Karpas-422 (cell line): ENCODE measurements around the gene SRMS. TPM values are rescaled to one million over a fixed set of nuclear protein-coding genes. Genes with fewer than 3 reads are reported as not detected.
"Not testable (repeated sequence)": the region's sequence is repeated elsewhere in the genome, so short reads cannot be mapped to it uniquely, and the experiment has no call there.

ENCODE experiments used
- DNase-seq: peaks from one replicate; pipeline ENCODE4 v3.0.0-alpha.2; 2015
- H2AFZ ChIP-seq: fragments of 200-600 bp; sonication (generic); 2 replicates; pipeline ENCODE4 v1.6.1; 2014; ENCODE audit warnings: antibody characterized with exemption, low read length, mixed read lengths
- H3K27ac ChIP-seq: fragments of 200-600 bp; sonication (generic); 2 replicates; pipeline ENCODE4 v1.5.1; 2014; ENCODE audit warnings: mild to moderate bottlenecking, low read length, moderate library complexity
- H3K27me3 ChIP-seq: fragments of 200-600 bp; sonication (generic); 2 replicates; pipeline ENCODE4 v1.6.1; 2014; ENCODE audit warnings: low read length, mixed read lengths
- H3K36me3 ChIP-seq: fragments of 200-600 bp; sonication (generic); 2 replicates; pipeline ENCODE4 v1.6.1; 2014; ENCODE audit warnings: low read length, mixed read lengths; ENCODE audit not compliant: insufficient read depth
- H3K4me1 ChIP-seq: fragments of 200-600 bp; sonication (generic); 2 replicates; pipeline ENCODE4 v1.6.1; 2014; ENCODE audit warnings: mild to moderate bottlenecking, low read length, mixed read lengths
- H3K4me2 ChIP-seq: fragments of 200-600 bp; sonication (generic); 2 replicates; pipeline ENCODE4 v1.6.1; 2014; ENCODE audit warnings: low read length, low read depth, mild to moderate bottlenecking; ENCODE audit not compliant: poor library complexity, severe bottlenecking
- H3K4me3 ChIP-seq: fragments of 200-600 bp; sonication (generic); 2 replicates; pipeline ENCODE4 v1.5.1; 2014; ENCODE audit warnings: mild to moderate bottlenecking, antibody characterized with exemption, low read length, mixed read lengths
- H3K79me2 ChIP-seq: fragments of 200-600 bp; sonication (generic); 2 replicates; pipeline ENCODE4 v1.6.1; 2014; ENCODE audit warnings: mild to moderate bottlenecking, low read length, mixed read lengths
- H3K9ac ChIP-seq: fragments of 200-600 bp; sonication (generic); 2 replicates; pipeline ENCODE4 v1.6.0; 2014; ENCODE audit warnings: low read length
- H3K9me2 ChIP-seq: fragments of 200-600 bp; sonication (generic), shearing (Covaris generic); replicated peaks from 2 replicates; pipeline ENCODE4 v1.6.0; 2014; ENCODE audit warnings: mild to moderate bottlenecking, low read length, moderate library complexity; ENCODE audit not compliant: insufficient read depth
- H3K9me3 ChIP-seq: fragments of 300-700, 200-600 bp; sonication (generic); 2 replicates; pipeline ENCODE4 v1.6.1; 2014; ENCODE audit warnings: low read length, mixed read lengths
- H4K20me1 ChIP-seq: fragments of 200-600 bp; sonication (generic); 2 replicates; pipeline ENCODE4 v1.6.1; 2014; ENCODE audit warnings: mild to moderate bottlenecking, antibody characterized with exemption, low read length, low read depth; ENCODE audit not compliant: insufficient read depth
- total RNA-seq: library from RNA; depleted of rRNA; stranded (reverse); fragments of >200 nt; shearing (Covaris generic); gene quantifications from 2 replicates; pipeline ENCODE4 v1.2.3, GENCODE V29; 2014; ENCODE audit warnings: low replicate concordance

SRMS gene
- total RNA-seq, 1 experiment from 2014 or later: not detected

DNA sequence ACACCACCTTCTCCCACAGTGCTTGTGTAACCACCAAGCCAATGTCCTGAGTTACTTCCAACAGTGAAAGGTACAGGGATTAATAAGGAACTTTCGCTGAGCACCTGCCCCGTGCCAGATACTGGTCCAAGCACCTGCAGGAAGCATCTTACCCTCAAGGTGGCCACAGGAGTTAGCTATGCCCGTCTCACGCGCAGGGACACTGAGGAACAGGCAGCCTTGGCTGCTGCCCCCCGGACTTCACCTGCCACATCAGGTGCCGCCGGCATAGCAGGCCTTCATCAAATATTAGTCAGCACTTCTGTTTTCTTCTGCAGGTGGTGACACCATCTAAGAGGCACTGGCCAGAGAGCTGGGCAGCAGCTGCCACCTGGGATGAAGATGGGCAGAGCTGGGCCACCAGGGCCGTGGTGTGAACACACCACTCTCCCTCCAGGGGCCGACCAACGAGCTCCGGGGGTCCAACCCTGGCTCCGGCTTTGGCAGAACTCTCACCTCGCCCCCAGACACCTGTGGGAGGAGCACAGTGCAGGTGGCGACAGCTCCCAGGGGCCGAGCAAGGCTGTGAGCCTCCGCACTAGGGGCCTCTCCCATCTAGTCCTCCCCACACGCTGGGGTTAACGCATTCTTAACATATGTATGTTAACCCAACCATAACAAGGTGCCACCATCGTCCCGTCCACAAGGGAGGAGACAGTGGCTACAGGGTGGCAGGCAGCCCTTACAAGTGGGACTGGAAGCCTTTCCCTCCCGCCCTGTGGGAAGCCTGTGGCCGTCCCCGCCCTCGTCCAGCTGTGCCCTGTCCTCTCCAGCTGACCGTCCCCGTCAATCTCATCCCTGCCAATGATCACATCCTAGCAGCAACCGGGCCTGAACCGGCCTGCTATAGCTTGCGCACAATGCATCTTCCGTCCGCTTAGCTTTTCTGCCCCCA is 29.9 kb downstream of the SRMS start:
- H3K27me3 ChIP-seq: no peaks in the 10 kb centered on the region
- no peak overlapping the region for H3K27ac ChIP-seq
- H3K36me3 ChIP-seq: no peaks in the 10 kb centered on the region
- H3K4me1 ChIP-seq: peaks cover 13% of the 10 kb centered on the region
- no peak for DNase-seq
- no peaks in the 10 kb centered on the region for H4K20me1 ChIP-seq
- no peak overlapping the region for H2AFZ ChIP-seq
- no peaks in the 10 kb centered on the region for H3K9me2 ChIP-seq
- H3K4me3 ChIP-seq: no peak overlapping the region
- H3K9ac ChIP-seq: no peak overlapping the region
- H3K79me2 ChIP-seq: no peaks in the 10 kb centered on the region
- no peaks in the 10 kb centered on the region for H3K9me3 ChIP-seq
- H3K4me2 ChIP-seq: no peak overlapping the region

DNA sequence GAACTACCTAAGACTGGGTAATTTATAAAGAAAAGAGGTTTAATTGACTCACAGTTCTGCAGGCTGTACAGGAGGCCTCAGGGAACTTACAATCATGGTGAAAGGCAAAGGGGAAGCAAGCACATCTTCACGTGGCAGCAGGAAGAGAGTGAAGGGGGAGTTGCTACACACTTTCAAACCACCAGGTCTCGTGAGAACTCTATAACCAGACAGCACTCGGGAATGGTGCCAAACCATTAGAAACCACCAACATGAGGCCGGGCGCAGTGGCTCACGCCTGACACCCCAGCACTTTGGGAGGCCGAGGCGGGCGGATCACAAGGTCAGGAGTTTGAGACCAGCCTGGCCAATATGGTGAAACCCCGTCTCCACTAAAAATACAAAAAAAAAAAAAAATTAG is 33.0 kb downstream of the SRMS start:
- not testable (repeated sequence) for H3K9ac ChIP-seq, H3K4me1 ChIP-seq, H3K36me3 ChIP-seq, H4K20me1 ChIP-seq, H3K9me3 ChIP-seq, H3K9me2 ChIP-seq, H2AFZ ChIP-seq, H3K4me3 ChIP-seq, H3K4me2 ChIP-seq, H3K27ac ChIP-seq, H3K79me2 ChIP-seq, H3K27me3 ChIP-seq, DNase-seq

DNA sequence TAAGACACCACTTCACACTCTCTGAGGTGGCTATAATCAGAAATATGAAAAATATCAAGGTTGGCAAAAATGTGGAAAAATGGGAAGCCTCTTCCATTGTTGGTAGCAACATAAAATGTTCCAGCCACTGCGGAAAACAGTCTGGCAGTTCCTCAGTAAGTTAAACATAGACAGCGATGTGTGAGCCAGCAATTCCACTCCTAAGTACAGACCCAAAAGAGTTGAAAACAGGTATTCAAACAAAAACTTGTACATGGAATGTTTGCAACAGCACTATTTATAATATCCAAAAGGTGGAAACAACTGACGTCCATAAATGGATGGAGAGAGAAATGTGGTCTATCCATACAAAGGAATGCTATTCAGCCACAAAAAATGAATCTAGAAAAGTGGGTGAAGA is 34.3 kb downstream of the SRMS start:
- no peak overlapping the region for H3K4me2 ChIP-seq
- no peaks in the 10 kb centered on the region for H3K9me3 ChIP-seq
- no peaks in the 10 kb centered on the region for H3K79me2 ChIP-seq
- H3K36me3 ChIP-seq: no peaks in the 10 kb centered on the region
- H3K9ac ChIP-seq: no peak overlapping the region
- H3K9me2 ChIP-seq: no peaks in the 10 kb centered on the region
- H3K27me3 ChIP-seq: no peaks in the 10 kb centered on the region
- H2AFZ ChIP-seq: no peak overlapping the region
- no peak overlapping the region for H3K27ac ChIP-seq
- DNase-seq: no peak
- no peak overlapping the region for H3K4me3 ChIP-seq
- H3K4me1 ChIP-seq: peaks cover 8% of the 10 kb centered on the region
- no peaks in the 10 kb centered on the region for H4K20me1 ChIP-seq

DNA sequence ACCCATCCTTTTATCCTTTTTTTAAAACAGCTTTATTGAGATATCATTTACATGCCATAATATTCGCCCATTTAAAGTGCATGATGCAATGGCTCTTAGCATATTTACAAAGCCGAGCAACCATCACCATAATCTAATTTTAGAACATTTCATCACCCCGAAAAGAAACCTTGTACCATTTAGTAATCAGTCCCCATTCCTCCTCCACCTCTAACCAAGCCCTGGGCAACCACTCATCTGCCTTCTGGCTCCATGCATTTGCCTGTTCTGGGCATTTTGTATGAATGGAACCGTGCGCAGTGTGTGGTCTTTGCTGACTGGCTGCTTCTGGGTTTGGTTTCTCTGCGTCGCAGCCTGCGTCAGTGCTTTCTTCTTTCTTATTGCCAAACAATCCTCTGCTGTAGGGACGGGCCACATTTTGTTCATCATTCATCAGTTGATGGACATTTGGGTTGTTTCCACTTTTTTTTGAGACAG is 38.4 kb downstream of the SRMS start:
- peaks cover 8% of the 10 kb centered on the region for H3K4me1 ChIP-seq
- H3K27me3 ChIP-seq: no peaks in the 10 kb centered on the region
- H3K79me2 ChIP-seq: no peaks in the 10 kb centered on the region
- H4K20me1 ChIP-seq: no peaks in the 10 kb centered on the region
- H3K36me3 ChIP-seq: no peaks in the 10 kb centered on the region
- H3K9me2 ChIP-seq: no peaks in the 10 kb centered on the region
- DNase-seq: no peak
- H3K27ac ChIP-seq: no peak overlapping the region
- H3K9ac ChIP-seq: no peak overlapping the region
- H2AFZ ChIP-seq: no peak overlapping the region
- no peak overlapping the region for H3K4me2 ChIP-seq
- H3K9me3 ChIP-seq: no peaks in the 10 kb centered on the region
- H3K4me3 ChIP-seq: no peak overlapping the region

DNA sequence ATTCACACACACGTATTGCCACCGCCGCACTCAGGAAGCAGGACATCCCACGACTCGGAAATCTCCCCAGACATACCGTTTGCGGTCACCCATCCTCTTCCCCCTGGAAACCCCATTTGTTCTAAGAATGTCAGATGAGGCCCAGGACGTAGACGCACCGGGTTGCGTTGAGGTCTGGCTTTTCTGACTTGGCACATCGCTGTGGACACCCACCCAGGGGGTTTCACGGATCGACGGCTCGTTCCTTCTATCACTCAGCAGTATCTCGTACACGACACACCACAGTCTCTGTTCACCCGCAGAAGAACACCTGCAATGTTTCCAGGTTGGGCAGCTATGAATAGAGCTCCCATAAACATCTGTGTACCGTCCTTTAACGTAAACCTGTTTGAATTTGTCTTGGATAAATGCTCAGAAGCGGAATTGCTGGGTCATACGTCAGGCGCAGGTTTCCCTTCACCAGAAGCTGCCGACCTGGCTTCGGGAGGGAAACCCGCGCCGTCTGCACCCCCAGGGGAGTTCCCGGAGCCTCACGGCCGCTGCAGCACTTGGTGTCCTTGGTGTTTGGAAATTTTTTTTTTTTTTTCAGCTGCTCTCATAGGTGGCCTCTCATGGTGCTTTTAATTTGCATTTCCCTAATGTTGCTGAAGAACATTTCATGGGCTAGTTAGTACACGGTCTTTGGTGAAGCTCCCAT is 39.3 kb downstream of the SRMS start:
- H3K27me3 ChIP-seq: no peaks in the 10 kb centered on the region

DNA sequence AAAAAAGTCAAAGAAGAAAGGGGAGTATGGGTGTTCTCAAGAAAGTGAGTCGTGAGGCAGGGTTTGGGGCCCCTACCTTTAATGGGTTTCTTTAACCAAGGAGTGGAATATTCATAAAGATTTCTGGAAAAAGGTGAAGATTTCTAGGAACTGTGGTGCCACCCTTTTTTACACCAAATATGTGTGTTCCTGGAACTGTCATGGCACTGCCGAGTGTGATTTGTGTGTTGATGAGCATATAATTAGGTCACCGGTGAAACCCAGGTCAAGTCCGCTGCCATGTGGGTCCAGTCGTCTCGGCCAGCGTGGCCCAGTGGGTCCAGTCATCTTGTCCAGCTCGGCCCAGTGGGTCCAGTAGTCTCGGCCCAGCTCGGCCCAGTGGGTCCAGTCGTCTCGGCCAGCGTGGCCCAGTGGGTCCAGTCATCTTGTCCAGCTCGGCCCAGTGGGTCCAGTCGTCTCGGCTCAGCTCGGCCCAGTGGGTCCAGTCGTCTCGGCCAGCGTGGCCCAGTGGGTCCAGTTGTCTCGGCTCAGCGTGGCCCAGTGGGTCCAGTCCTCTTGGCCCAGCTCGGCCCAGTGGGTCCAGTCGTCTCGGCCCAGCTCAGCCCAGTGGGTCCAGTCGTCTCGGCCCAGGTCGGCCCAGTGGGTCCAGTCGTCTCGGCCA is 40.3 kb downstream of the SRMS start:
- H3K4me1 ChIP-seq: peaks cover 12% of the 10 kb centered on the region
- no peak overlapping the region for H3K4me2 ChIP-seq
- H3K27ac ChIP-seq: no peak overlapping the region
- no peaks in the 10 kb centered on the region for H3K36me3 ChIP-seq
- no peaks in the 10 kb centered on the region for H4K20me1 ChIP-seq
- no peaks in the 10 kb centered on the region for H3K9me3 ChIP-seq
- H3K79me2 ChIP-seq: no peaks in the 10 kb centered on the region
- no peaks in the 10 kb centered on the region for H3K27me3 ChIP-seq
- H3K4me3 ChIP-seq: no peak overlapping the region
- no peak overlapping the region for H2AFZ ChIP-seq
- no peak overlapping the region for H3K9ac ChIP-seq
- H3K9me2 ChIP-seq: no peaks in the 10 kb centered on the region
- no peak for DNase-seq

More for the DNA sequence above, 39.3 kb downstream of the SRMS start:
- H3K9me3 ChIP-seq: no peaks in the 10 kb centered on the region
- no peak overlapping the region for H3K27ac ChIP-seq
- H3K9ac ChIP-seq: no peak overlapping the region
- peaks cover 8% of the 10 kb centered on the region for H3K4me1 ChIP-seq
- no peak for DNase-seq
- H3K4me3 ChIP-seq: no peak overlapping the region
- no peaks in the 10 kb centered on the region for H3K9me2 ChIP-seq
- H2AFZ ChIP-seq: no peak overlapping the region
- H3K4me2 ChIP-seq: no peak overlapping the region
- H3K36me3 ChIP-seq: no peaks in the 10 kb centered on the region
- no peaks in the 10 kb centered on the region for H4K20me1 ChIP-seq
- H3K79me2 ChIP-seq: no peaks in the 10 kb centered on the region

DNA sequence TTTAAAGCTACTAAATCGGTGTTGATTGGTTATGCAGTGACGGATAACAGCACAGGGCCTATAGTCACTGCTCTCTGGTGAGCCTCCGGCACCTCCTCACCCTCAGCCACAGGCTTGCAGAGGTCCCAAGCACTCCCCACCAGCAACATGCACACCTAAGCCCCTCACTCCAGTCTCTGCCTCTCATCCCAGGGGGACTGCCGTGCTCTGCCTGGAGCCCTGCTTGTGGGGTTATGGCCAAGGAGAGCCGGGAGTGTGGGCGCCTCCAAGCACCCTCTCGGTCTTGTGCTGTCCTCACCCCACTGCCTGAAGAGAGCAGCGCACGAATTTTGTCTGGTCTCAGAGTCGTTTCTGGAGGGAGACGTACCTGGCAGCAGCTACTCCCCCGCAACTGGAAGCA is 41.8 kb downstream of the SRMS start:
- no peaks in the 10 kb centered on the region for H3K9me2 ChIP-seq
- no peak overlapping the region for H3K27ac ChIP-seq
- no peaks in the 10 kb centered on the region for H3K79me2 ChIP-seq
- H4K20me1 ChIP-seq: no peaks in the 10 kb centered on the region
- H3K36me3 ChIP-seq: no peaks in the 10 kb centered on the region
- H3K4me3 ChIP-seq: no peak overlapping the region
- DNase-seq: no peak
- no peaks in the 10 kb centered on the region for H3K27me3 ChIP-seq
- no peaks in the 10 kb centered on the region for H3K9me3 ChIP-seq
- no peak overlapping the region for H3K9ac ChIP-seq
- H2AFZ ChIP-seq: no peak overlapping the region
- H3K4me1 ChIP-seq: peaks cover 20% of the 10 kb centered on the region
- no peak overlapping the region for H3K4me2 ChIP-seq

DNA sequence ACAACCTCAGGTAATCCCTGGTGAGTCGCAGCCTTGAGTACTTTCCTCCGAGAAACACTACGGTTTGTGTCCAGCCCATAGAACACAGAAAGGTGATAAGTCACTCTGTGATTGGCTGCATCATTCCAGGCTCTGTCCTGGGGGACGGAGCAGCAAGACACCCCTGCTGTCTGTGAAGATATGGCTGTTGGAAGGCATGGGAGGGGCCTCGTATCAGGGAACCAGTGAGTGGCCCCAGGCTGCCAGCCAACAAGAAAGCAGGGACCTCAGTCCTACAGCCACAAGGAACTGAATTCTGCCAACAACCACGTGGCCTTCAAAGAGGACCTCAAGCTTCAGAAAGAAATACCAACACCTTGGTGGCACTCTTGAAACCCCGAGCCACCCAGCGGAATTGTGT is 42.3 kb downstream of the SRMS start:
- H3K79me2 ChIP-seq: no peaks in the 10 kb centered on the region
- H3K27ac ChIP-seq: no peak overlapping the region
- peaks cover 20% of the 10 kb centered on the region for H3K4me1 ChIP-seq
- H3K4me2 ChIP-seq: no peak overlapping the region
- no peaks in the 10 kb centered on the region for H4K20me1 ChIP-seq
- no peak overlapping the region for H3K9ac ChIP-seq
- no peak overlapping the region for H3K4me3 ChIP-seq
- H3K9me3 ChIP-seq: no peaks in the 10 kb centered on the region
- H3K27me3 ChIP-seq: no peaks in the 10 kb centered on the region
- H3K36me3 ChIP-seq: no peaks in the 10 kb centered on the region
- H3K9me2 ChIP-seq: no peaks in the 10 kb centered on the region
- H2AFZ ChIP-seq: no peak overlapping the region
- DNase-seq: no peak
